Measurements from ENCODE around the gene NSD2. TPM values are rescaled to one million over a fixed set of nuclear protein-coding genes. Genes with fewer than 3 reads are reported as not detected.
"Not testable (repeated sequence)": the region's sequence is repeated elsewhere in the genome, so short reads cannot be mapped to it uniquely, and the experiment has no call there.

The NSD2 gene
- total RNA-seq, 1 experiment from 2014 or later, result 60.2 TPM

DNA sequence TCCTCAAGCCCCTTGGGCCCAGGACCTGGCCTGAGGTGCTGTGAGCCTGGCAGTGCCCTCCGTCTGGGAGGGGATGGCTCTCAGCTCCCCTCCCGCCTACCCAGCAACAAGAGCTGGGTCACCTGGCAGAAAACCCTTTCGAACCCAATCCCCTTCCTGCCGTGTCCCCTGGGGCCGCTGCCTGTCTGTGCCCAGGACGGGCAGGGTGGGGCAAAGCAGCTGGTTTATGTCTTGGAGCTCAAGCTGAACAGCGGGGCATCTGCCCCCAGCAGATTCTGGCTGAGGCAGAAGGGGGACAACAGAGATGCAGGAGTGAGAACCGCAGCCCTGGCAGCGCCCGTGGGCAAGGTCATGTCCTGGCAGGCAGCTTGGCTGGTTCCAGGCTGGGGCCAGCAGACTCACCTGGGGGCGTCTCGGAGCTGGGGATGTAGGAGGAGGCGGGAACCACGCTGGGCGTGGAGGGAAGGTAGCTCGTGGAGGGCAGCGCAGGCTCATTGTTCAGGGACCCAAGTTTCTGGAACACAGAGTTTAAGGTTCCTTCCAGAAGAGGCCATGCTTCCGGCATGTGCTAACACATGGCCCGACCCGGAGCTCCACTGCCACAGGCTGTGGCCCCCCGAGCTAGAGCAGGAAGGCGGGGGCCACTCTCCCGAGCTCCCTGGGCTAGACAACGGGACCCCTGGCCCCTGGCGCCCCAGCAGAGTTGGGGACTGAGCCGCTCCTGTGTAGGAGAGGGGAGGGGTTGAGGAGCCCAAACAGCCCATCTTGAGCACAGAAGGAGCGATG, 113.4 kb downstream of the NSD2 start:
- DNase-seq (ENCODE audit: low read depth), result no peak

DNA sequence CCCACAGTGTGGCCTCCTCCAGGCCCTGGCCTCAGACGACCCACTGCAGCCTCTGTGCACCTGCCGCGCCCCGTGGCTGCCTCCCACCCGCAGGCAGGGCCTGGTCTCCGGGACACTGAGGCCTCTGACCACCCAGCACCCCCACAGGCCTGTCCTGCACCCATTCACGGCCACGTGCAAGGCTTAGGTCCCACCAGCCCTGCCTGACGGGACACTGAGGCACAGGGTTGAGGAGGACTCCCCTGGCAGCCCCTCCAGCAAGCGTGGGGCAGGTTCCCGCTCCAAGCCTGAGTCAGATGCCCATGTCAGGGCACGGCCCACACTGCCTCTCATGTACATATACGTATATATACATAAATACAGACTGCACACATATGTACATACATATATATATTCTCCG, 114.1 kb downstream of the NSD2 start:
- no peak for DNase-seq (ENCODE audit: low read depth)

DNA sequence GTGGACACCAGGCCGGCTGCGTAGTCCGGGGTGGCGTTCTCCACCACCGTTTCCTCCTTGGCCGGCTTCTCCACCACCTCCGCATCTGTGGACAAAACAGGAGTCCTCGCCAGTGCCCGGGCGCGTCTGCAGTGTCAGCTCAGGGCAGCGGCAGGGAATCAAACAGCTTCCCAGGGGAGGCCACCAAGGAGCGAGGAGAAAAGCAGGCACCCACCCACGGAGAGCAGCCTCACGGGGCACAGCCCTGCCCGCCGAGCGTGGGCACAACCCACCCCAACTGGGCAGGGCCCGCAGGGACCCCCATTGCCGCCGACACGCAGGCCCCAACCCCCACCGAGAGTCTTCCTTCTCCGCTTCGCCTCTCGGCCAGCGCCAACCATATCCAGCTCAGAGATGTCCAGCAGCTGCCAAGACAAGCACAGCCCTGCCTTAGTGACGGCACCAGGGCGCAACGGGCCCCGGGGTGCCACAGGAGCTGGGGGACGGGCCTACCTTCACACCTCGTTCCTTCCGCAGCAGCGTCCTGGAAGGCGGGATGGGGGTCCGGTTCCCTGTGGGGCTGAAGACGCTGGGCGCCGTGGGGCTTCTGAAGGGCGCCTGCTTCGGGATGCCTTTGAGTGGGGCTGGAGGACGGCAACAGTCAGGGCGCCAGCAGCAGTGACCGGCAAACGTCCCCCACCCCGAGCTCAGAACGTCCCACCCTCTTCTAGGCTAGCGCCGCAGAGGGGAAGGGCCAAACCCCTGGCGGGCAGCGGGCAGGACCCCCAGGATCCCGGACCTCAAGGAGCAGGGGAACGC, 114.8 kb downstream of the NSD2 start:
- DNase-seq (ENCODE audit: low read depth), result no peak

DNA sequence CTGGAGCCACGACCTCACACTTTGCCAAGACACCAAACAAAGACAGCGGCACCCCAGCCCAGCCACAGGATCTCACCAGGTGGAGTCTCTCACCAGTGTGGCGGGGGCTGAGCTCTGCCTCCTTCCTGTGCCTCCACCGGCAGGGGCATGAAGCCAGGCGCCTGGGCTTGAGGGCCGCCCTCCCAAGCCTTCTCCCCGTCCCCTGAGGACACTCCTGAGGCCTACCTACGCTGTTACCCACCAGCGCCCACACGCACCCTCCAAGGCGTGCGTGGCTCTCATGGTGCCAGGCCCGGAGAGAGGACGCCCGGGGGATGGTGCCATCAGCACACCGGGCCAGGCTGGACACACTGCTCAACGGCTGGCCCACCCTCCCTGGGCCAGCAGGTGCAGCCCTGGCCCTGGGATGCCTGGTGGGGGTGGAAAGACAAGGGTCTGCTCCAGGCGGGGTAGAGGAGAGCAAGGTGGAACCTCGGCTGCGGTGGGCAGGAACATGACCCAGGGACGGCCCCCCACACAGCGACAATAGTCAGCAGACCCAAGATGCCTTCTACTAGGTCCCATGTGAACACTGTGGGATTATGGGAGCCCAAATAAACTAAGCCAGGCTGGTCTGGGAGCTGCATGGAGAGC, 115.5 kb downstream of the NSD2 start:
- no peak for DNase-seq (ENCODE audit: low read depth)

DNA sequence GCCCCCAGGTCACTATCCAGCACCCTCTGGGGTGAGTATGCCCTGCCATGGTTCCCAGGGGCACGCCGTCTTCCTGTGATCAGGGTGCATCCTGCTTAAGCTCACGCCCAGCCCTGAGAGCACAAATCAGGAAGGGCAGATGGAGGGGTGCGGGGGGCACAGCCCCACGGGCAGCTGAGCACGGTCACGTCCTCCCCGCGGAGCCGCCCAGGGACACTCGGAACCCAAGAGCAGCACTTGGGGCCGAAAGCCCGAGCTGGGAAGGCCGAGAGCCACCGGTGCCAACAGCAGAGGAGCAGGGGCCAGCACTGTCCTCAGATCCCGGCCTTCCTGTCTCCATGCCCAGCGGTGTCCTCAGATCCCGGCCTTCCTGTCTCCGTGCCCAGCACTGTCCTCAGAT, 116.1 kb downstream of the NSD2 start:
- DNase-seq (ENCODE audit: low read depth), result no peak

DNA sequence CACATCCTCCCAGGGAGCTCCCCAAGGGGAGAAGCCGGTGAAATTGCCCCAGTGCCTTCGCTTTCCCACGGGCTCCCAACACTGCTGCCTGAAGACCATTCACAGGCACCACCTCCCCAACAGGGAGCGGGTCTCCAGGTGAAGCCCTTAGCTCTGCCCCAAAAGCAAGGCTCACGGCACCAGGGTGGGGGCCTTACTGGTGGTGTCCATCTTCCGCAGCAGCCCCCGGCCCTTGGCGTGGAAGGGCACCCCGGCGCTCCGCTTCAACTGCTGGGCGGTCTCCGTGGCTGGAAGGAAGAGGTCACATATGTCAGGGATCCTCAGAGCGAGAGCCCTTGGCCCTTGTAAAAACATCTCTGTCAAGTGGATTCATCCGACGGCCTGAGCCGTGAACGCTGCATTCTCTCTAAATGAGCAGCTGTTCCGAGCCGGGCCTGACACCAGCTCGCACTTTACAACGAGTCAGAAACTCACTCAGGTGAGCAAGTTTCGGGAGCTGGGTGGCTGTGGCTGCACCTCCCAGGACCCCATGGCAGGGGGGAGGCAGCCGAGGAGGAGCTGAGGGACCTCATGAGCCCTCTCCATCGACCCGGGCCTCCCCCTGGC, 116.6 kb downstream of the NSD2 start:
- DNase-seq (ENCODE audit: low read depth), result no peak

DNA sequence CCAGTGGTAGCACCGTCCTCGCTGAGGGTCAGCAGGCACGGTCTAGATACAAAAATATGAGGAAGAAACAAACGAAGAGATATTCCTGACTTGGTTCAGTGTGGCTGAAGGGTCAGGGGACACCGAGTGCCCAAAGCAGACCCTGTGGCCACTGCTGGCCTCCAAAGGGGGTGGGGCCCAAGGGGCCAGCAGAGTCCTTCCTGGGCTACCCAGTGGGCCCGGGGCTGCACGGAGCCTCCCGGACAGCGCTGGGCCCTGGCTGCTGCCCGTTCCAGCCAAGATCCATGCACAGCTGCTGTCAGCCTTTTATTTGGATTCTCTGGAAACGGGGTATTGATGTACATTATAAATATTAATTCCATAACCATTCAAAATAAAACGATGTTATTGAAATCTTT, 117.1 kb downstream of the NSD2 start:
- DNase-seq (ENCODE audit: low read depth), result no peak

DNA sequence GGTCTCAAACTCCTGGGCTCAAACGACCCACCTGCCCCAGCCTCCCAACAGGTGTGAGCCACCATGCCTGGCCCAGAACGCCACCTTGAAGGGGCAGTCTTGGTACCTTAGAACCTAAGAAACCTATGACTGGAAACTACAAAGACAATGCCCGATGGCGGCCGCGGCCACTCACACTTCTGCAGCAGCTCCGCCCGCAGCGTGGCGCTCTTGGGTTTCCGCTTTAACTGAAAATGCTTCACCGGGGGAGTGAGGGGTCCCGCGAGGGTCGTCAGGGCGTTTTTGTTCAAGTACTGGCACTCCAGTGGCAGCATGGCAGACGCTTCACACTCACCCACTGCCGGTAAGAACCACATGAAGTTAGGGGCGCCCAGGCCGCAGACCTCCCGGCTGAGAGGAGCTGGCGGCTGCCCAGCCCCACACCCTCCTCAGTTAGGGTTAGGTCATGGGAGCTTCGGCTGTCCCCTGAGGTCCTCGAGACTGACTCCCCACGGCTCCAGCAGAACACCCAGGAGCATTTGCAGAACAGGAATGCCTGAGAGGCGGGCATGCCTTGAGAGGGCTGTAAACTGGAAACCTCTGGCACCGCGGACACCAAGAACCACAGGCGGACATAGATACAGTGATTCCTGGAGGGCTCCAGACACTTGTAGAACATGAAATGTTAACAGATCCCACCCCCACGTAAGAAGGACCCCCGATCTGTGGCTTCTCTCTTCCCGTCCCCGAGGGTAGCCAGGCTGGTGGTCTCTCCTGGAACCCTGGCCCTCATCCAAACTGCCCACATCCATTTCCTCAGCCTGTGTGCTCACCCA, 118.5 kb downstream of the NSD2 start:
- no peak for DNase-seq (ENCODE audit: low read depth)

DNA sequence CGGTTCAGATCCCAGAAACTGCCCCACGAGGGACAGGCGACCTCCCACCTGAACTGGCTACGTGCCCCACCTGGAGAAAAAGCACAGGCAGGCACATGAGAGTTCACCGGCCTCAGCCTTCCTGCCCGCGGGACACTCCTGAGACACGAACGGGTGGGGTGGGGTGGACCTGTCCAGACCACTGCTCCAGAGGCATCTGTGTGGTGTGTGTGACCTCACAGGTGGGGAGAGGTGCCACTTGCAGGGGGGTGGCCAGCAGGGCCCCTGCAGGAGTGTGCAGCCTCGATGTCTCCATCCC, 119.1 kb downstream of the NSD2 start:
- DNase-seq (ENCODE audit: low read depth), result no peak

DNA sequence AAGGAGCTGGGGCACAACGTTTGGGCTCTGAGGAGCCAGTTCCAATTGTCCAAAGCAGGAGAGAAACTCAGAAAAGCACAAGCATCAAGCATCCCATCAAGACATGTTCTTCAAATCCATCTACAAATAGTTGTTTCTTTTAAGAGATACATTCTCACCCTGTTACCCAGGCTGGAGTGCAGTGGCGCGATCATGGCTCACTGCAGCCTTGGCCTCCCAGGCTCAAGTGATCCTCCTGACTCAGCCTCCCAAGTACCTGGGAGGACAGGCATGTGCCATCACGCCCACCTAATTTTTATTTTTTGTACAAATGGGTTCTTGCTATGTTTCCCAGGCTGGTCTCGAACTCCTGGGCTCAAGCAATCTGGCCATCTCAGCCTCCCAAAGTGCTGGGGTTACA, 119.5 kb downstream of the NSD2 start:
- no peak for DNase-seq (ENCODE audit: low read depth)

DNA sequence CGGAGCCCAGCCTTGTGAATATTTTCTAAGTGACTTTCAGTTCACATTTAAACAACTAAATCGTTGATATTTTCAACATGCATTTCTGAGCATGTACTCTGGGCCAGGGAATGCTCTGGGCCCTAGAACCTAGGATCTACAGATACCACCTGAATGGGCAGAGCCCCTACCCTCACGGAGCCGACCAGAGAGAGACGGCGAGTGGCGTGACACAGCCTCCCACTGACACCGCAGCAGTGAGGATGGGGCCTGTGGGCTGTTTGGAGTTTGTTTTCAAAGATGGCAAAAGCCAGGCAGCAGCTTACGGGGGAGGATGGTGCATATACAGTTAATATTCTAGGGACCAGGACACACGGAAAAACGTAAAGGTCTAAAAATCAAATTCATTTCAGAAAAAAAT, 119.9 kb downstream of the NSD2 start:
- DNase-seq (ENCODE audit: low read depth), result no peak

DNA sequence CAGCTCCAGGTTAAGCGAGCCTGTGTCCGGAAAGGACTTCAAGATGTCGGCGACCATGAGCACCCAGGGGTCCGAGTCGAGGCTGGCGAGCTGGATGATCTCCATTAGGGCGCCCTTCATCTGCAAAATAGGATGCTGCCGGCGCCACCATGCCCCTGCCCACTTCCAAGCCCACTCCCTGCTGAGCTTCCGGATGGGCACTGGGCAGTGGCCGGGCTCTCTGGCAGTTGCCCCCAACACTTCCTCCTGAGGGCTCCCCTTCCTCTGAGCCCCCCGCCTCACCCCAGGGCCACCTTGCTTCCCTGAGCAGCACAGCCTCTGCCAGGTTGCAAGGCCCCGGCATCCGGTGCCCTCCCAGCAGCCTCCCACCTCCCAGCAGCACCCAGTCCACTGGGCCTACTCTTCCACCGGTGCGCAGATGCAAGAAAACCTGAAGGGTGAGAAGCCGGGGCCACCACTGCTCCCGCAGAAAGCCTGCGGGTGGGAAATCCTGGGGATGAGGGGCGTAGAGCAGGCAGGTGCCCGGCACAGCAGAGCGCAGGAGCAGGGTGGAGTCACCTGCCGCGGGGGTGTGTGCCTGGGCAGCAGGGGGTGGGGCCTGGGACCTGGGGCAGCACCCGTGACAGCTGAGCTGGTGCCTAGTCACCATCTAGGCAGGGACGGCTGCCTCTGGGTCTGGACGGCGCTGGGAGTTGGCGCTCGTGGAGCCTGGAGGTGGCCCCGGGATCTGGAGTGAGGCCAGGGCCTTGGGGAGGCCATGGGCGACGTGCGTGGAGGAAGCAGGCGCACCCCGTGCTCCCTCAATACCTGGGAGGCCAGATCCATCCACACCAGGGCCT, 120.6 kb downstream of the NSD2 start:
- no peak for DNase-seq (ENCODE audit: low read depth)

DNA sequence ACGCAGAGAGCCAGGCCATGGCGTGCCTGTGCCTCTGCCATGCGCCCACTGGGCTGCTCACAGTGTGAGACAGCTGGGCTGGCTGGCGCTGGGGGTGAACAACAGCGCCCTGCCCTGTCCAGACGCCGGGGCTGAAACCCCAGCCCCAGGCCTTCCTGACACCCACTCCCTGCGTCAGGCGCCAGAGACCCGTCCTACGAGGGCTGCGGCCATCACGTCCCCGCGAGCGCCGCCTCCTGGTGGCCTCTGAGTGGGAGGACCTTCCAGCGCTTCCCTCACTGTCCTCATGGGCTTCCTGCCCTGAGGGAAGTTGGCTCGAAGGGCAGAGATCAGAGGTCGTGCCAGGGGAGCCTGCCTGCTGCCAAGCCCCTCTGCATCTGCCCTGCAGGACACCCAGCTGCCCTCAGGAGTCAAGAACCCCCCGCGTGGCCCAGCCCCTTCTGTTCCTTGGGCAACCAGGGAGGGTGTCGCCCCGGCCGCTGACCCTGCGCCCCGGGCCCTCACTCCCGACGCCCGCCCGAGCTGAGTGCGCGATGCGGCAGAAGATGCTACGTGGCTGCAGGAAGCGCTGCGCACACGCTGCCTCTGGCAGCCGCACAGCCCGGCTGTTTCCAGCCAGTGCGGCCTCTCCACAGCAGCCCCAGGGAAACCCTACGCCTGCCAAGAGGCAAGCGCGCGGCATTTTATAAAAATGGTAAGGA, 121.4 kb downstream of the NSD2 start:
- DNase-seq (ENCODE audit: low read depth), result no peak

DNA sequence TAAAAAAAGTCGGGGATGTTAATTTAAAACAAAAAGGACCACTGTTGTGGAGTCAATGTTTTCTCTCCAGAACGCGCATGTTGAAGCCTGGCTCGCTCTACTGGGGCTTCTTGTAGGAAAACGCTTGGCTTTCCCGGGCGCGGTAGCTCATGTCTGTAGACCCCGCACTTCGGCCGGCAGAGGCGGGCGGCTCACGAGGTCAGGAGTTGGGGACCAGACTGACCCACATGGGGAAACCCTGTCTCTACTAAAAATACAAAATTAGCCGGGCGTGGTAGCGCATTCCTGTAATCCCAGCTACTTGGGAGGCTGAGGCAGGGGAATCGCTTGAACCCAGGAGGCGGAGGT, 122.0 kb downstream of the NSD2 start:
- no peak for DNase-seq (ENCODE audit: low read depth)

DNA sequence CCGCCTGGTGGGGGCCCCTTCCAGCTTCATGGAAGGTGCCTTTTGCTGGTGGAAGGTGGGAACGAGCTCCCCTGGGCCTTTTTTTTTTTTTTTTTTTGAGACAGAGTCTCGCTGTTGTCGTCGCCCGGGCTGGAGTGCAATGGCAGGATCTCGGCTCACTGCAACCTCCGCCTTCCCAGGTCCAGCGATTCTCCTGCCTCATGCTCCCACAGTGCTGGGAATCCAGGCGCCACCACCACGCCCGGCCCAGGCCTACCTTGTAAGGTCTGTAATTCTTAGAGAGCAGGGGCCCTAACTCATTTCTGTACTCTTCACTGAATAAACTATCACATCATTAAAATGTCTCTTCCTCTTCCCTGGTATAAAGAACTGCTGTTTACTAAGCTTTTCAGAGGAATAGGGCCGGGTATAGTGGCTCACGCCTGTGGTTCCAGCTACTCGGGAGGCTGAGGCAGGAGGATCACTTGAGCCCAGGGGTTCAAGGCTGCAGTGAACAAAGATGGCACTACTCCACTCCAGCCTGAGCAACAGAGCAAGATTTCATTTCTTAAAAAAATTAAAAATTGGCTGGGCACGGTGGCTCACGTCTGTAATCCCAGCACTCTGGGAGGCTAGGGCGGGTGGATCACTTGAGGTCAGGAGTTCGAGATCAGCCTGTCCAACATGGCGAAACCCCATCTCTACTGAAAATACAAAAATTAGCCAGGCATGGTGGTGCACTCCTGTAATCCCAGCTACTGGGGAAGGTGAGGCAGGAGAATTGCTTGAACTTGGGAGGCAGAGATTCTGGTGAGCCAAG, 122.7 kb downstream of the NSD2 start:
- DNase-seq (ENCODE audit: low read depth), result not testable (repeated sequence)

DNA sequence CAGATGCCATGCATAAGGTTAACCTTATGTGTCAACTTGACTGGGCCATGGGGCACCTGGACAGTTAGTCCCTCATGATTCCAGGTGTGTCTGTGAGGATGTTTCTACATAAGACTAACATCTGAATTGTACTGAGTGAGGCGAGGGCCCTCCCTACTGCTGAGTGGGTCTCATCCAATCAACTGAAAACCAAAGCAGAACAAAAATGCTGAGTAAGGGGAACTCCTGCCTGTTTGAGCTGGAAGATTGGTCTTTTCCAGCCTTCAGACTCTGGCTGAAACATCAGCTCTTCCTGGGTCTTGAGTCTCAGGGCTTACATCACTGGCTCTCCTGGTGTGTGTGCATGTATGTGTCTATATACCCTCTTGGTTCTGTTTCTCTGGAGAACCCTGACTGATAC, 123.7 kb downstream of the NSD2 start:
- DNase-seq (ENCODE audit: low read depth), result no peak

DNA sequence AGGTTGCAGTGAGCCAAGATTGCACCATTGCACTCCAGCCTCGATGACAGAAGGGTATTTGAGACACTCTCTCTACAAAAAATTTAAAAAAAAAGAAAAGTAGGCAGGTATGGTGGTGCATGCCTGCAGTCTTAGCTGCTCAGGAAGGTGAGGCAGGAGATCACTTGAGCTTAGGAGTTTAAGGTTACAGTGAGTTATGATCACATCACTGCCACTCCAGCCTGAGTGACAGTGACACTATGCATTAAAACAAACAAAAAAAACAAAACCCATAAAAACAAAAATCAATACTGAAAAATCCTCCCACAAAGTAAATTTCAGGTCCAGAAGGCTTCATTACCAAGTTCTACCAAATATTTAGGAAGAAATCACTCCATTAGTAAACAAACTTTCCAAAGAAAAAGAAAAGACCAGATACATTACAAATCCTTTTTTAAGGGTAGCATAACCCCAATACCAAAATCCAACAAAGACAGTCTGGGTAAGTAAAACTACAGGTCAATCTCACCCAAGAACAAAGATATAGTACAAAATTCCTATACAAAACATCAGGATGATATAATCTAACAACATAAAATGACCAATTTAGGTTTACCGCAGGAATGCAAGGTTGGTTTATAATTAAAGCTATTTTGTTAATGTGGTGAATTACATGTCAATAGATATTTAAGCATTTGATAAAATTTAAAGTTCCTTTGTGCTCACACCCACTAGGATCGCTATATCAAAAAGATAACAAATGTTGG, 125.8 kb downstream of the NSD2 start:
- DNase-seq (ENCODE audit: low read depth), result no peak

DNA sequence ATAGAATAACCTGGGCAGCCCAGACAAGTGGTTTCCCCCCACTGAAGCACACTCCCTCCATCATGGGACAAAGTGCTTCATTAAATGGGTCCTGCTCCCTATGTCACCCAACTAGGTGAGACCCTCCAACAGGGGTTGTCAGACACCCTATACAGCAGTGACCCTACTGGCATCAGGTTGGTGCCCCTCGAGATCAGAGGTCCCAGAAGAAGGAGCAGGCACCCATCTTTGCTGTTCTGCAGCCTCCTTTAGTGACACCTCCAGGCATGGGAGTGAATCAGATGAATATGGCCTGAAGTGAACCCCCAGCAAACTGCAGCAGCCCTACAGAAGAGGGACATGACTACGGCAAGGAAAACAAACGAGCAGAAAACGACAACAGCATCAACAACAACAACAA, 126.5 kb downstream of the NSD2 start:
- no peak for DNase-seq (ENCODE audit: low read depth)

DNA sequence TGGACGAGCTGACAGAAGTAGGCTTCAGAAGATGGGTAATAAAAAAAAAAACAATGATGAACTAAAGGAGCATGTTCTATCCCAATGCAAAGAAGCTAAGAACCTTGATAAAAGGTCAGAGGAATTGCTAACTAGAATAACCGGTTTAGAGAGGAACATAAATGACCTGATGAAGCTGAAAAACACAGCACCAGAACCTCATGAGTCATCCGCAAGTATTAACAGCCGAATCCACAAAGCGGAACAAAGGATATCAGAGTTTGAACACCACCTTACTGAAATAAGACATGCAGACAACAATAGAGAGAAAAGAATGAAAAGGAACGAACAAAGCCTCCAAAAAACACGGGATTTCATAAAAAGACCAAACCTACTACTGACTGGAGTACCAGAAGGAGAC, 127.1 kb downstream of the NSD2 start:
- DNase-seq (ENCODE audit: low read depth), result no peak

Measured in Daoy (cell line).